PC-3 (cell line): ENCODE measurements around the gene MTHFD1. TPM values are rescaled to one million over a fixed set of nuclear protein-coding genes. Genes with fewer than 3 reads are reported as not detected.

Source experiments
- ATAC-seq: fragments of 200-7000 bp; cut with Tn5 transposase; 2 replicates; pipeline ENCODE4 v1.9.1; 2020; ENCODE audit warnings: mild to moderate bottlenecking, moderate library complexity
- BruUV-seq: library from RNA; stranded (reverse); fragments of 400-500 nt; replicated peaks from 2 replicates; lab custom pipeline; 2021; lab: Mats Ljungman, UMichigan
- CTCF ChIA-PET: fragments of 300-600 bp; sonication (Branson Sonifier 250); formaldehyde crosslinking; loops from one replicate; lab custom pipeline; 2022; ENCODE audit warnings: antibody characterized with exemption; lab: Charles Lee
- POLR2A ChIA-PET: fragments of 300-600 bp; sonication (Branson Sonifier 250); formaldehyde crosslinking; loops from one replicate; lab custom pipeline; 2022; ENCODE audit warnings: antibody characterized with exemption; ENCODE audit not compliant: unreplicated experiment; lab: Charles Lee
- DNase-seq: peaks from one replicate; pipeline ENCODE4 v3.0.0-alpha.2; 2015
- H2AFZ ChIP-seq: fragments of 300-600 bp; sonication (generic); 2 replicates; pipeline ENCODE4 v1.6.0; 2016; ENCODE audit warnings: antibody characterized with exemption, low read length
- H3F3A ChIP-seq: fragments of 300-600 bp; sonication (generic); one replicate; pipeline ENCODE4 v1.6.0; 2017; ENCODE audit warnings: antibody characterized with exemption, low read length, control low read depth, mild to moderate bottlenecking; ENCODE audit not compliant: unreplicated experiment
- H3K27ac ChIP-seq: fragments of 300-600 bp; sonication (generic); 2 replicates; pipeline ENCODE4 v1.5.1; 2016; ENCODE audit warnings: mild to moderate bottlenecking, low read length
- H3K27me3 ChIP-seq: fragments of 300-600 bp; sonication (generic); 2 replicates; pipeline ENCODE4 v1.6.1; 2016; ENCODE audit warnings: low read length, mixed read lengths
- H3K36me3 ChIP-seq: fragments of 300-600 bp; sonication (generic); 2 replicates; pipeline ENCODE4 v1.6.1; 2016; ENCODE audit warnings: low read depth, mixed run types, low read length, mixed read lengths
- H3K4me1 ChIP-seq: fragments of 300-600 bp; sonication (generic); 2 replicates; pipeline ENCODE4 v1.5.1; 2016; ENCODE audit warnings: low read length; ENCODE audit not compliant: insufficient read depth
- H3K4me2 ChIP-seq: fragments of 300-600 bp; sonication (generic); 2 replicates; pipeline ENCODE4 v1.6.0; 2016; ENCODE audit warnings: low read length
- H3K4me3 ChIP-seq: fragments of 300-600 bp; sonication (generic); 2 replicates; pipeline ENCODE4 v1.5.1; 2016; ENCODE audit warnings: mild to moderate bottlenecking, low read length, mixed read lengths
- H3K79me2 ChIP-seq: fragments of 300-600 bp; sonication (generic); 2 replicates; pipeline ENCODE4 v1.6.1; 2017; ENCODE audit warnings: low read length, mixed read lengths
- H3K9ac ChIP-seq: fragments of 300-600 bp; sonication (generic); 2 replicates; pipeline ENCODE4 v1.6.0; 2016; ENCODE audit warnings: mild to moderate bottlenecking, low read length
- H3K9me2 ChIP-seq: fragments of 300-600 bp; sonication (generic); replicated peaks from 2 replicates; pipeline ENCODE4 v1.6.1; 2016; ENCODE audit warnings: mixed run types, low read length, mixed read lengths
- H3K9me3 ChIP-seq: fragments of 300-600 bp; sonication (generic); 2 replicates; pipeline ENCODE4 v1.6.1; 2016; ENCODE audit warnings: low read length, mixed read lengths
- H4K20me1 ChIP-seq: fragments of 300-600 bp; sonication (generic); 2 replicates; pipeline ENCODE4 v1.6.1; 2016; ENCODE audit warnings: low read length, mixed read lengths
- EZH2 ChIP-seq: fragments of 300-600 bp; sonication (generic); IDR thresholded peaks from one replicate; pipeline ENCODE4 v1.6.1; 2017; ENCODE audit warnings: antibody characterized with exemption, mild to moderate bottlenecking, low read length; ENCODE audit not compliant: unreplicated experiment
- EZH2phosphoT487 ChIP-seq: fragments of 300-600 bp; sonication (generic); IDR thresholded peaks from 2 replicates; pipeline ENCODE4 v1.6.1; 2018; ENCODE audit warnings: mild to moderate bottlenecking, antibody characterized with exemption, low read length, borderline replicate concordance
- intact Hi-C: fragments of 100-400 bp; cut with micrococcal nuclease; formaldehyde crosslinking; loops from 2 replicates; pipeline ENCODE4 v1.9.0; 2023
- total RNA-seq: library from RNA; depleted of rRNA; stranded (reverse); fragments of >200 nt; gene quantifications from 2 replicates; pipeline ENCODE4 v1.2.3, GENCODE V29; 2014
- TF ChIP-seq, protein P1 (sequence below): fragments of 300-600 bp; sonication (generic); conservative IDR thresholded peaks from 2 replicates; pipeline ENCODE4 v1.5.1; 2017; ENCODE audit warnings: antibody characterized with exemption, low read depth, mild to moderate bottlenecking, low read length

Gene MTHFD1
- total RNA-seq, 1 experiment from 2014 or later: 89.3 TPM

GRCh38 chr14:64502456-64502855 is 114.3 kb downstream of the MTHFD1 start:
- H3K27ac ChIP-seq: peak overlapping the region; percentile 89
- H3F3A ChIP-seq: peaks cover 6% of the 10 kb centered on the region
- 0 out of 2 replicates have a peak, but pooled peaks cover 6% of the 10 kb centered on the region for H3K36me3 ChIP-seq
- ATAC-seq (no peak), DNase-seq (peak; percentile 43)
- H3K27me3 ChIP-seq: no peaks in the 10 kb centered on the region
- peak overlapping the region; percentile 88 for H3K9ac ChIP-seq
- TF ChIP-seq EZH2 (no peak), EZH2phosphoT487 (no peak)
- TF ChIP-seq, protein P1, sequence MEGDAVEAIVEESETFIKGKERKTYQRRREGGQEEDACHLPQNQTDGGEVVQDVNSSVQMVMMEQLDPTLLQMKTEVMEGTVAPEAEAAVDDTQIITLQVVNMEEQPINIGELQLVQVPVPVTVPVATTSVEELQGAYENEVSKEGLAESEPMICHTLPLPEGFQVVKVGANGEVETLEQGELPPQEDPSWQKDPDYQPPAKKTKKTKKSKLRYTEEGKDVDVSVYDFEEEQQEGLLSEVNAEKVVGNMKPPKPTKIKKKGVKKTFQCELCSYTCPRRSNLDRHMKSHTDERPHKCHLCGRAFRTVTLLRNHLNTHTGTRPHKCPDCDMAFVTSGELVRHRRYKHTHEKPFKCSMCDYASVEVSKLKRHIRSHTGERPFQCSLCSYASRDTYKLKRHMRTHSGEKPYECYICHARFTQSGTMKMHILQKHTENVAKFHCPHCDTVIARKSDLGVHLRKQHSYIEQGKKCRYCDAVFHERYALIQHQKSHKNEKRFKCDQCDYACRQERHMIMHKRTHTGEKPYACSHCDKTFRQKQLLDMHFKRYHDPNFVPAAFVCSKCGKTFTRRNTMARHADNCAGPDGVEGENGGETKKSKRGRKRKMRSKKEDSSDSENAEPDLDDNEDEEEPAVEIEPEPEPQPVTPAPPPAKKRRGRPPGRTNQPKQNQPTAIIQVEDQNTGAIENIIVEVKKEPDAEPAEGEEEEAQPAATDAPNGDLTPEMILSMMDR: no peak
- H3K4me2 ChIP-seq: peak overlapping the region; percentile 97
- H2AFZ ChIP-seq: peak overlapping the region; percentile 93
- CTCF ChIA-PET: no interaction called here
- peaks cover 31% of the 10 kb centered on the region for H3K4me1 ChIP-seq
- intact Hi-C loops: loop anchor here (5.0 to 10.0 kb wide), 2 partner anchors 110 to 158 kb away; no protein-coding TSS in a partner anchor
- H3K9me2 ChIP-seq: no peaks in the 10 kb centered on the region
- peaks cover 74% of the 10 kb centered on the region for H3K79me2 ChIP-seq
- H3K4me3 ChIP-seq: peak overlapping the region; percentile 82
- no peaks in the 10 kb centered on the region for H3K9me3 ChIP-seq
- POLR2A ChIA-PET: interaction anchor here (0.6 kb wide), 2 partner anchors 127 to 263 kb away, joined by 3 to 4 read pairs; no protein-coding TSS in a partner anchor
- no TSS peak for BruUV-seq
- peaks cover 20% of the 10 kb centered on the region for H4K20me1 ChIP-seq

GRCh38 chr14:64502887-64503433 is 114.8 kb downstream of the MTHFD1 start:
- POLR2A ChIA-PET: interaction anchor here (0.6 to 0.7 kb wide), 4 partner anchors 12 to 389 kb away, joined by 4 to 20 read pairs (median 8); no protein-coding TSS in a partner anchor

More at GRCh38 chr14:64502887-64503433, 114.8 kb downstream of the MTHFD1 start:
- CTCF ChIA-PET: no interaction called here
- DNase-seq: peak; percentile 31
- TSS peak; percentile 38 for BruUV-seq
- H3K36me3 ChIP-seq: 0 out of 2 replicates have a peak, but pooled peaks cover 1% of the 10 kb centered on the region
- peak overlapping the region; percentile 88 for H3K9ac ChIP-seq
- H3K4me3 ChIP-seq: peak overlapping the region; percentile 82
- no peaks in the 10 kb centered on the region for H3K9me2 ChIP-seq
- H3K4me2 ChIP-seq: peak overlapping the region; percentile 97
- intact Hi-C loops: loop anchor here (1.0 to 10.0 kb wide), 4 partner anchors 37 to 158 kb away; partner anchors contain the start of gene HSPA2
- no peak for ATAC-seq
- TF ChIP-seq, protein P1: no peak
- TF ChIP-seq EZH2phosphoT487 (no peak), EZH2 (no peak)
- H3K4me1 ChIP-seq: peaks cover 36% of the 10 kb centered on the region
- H3K9me3 ChIP-seq: no peaks in the 10 kb centered on the region
- peaks cover 6% of the 10 kb centered on the region for H3F3A ChIP-seq
- H3K27ac ChIP-seq: peak overlapping the region; percentile 89
- peak overlapping the region; percentile 93 for H2AFZ ChIP-seq
- H4K20me1 ChIP-seq: peaks cover 25% of the 10 kb centered on the region
- no peaks in the 10 kb centered on the region for H3K27me3 ChIP-seq
- H3K79me2 ChIP-seq: peaks cover 79% of the 10 kb centered on the region
